Stimulated activated CD4-positive, alpha-beta T cell treated with anti-CD3 and anti-CD28 coated beads, Interleukin-15, amount 100 ng/mL, for 24 hours (primary cell): ENCODE measurements around the gene CSNK2B.

Experiments
- DNase-seq: peaks from one replicate; pipeline ENCODE4 v3.0.0-alpha.2; 2020

The CSNK2B gene

DNA sequence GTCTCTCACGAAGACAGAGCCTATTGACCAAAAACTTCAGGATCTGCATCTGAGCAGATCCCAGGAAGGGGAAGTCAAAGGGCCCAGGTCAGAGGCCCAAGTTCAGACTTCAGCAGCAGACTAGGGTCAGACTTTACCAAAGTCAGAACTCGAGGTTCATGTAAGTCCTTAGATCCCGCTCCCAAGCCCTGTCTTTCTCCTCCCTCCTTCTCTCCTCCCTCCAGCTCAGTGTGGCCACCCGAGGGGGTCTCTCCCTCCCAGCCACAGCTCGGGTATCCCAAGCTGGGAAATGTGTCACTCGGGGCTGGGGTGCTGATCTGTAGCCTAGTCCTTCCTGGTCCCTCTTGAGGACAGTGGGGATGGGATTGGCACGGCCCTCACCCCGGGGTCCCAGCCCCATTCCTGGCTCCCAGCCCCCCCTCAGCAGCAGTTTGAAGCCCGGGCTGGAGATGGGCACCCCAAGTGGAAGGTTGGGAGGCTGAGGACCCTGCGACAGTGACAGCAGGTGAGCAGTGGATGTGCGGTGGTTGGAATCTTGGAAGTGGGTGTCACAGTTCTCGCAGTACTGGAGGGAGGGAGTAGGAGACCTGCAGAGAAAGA, 3.7 kb upstream of the CSNK2B start:
- no peak for DNase-seq

DNA sequence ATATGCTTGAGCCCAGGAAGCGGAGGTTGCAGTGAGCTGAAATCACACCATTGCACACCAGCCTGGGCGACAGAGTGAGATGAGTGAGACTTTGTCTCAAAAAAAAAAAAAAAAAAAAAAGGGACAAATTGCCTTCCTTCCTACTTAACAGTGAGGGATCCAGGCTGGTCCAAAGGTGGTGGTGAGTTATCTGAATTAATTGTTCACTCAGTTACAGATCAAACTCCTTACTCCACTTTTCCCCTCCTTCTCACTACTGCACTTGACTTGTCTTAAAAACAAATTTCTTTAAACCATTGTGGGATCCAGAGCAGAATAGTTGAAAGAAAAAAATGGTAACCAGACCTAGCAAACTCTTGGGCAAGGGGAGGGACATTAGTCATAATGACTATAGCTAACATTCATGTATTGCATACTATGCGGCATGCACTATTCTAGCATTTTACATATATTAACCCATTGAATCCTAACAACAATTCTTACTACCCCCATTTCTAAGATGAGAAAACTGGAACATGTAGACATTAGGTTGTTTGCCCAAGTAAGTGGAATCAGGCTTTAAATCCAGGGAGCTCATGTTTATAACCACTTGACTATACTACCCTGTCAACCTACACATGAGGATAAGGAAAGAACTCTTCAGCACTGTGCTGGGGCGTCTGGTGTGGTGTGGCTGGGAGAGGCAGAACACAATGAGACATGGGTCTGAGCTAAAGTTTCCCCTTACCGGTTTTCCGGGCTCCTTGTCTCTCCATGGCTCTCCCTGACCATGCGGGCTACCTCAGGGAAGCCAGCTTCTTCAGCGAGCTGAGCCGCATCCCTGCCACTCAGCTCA, 2.5 kb upstream of the CSNK2B start:
- DNase-seq: no peak

DNA sequence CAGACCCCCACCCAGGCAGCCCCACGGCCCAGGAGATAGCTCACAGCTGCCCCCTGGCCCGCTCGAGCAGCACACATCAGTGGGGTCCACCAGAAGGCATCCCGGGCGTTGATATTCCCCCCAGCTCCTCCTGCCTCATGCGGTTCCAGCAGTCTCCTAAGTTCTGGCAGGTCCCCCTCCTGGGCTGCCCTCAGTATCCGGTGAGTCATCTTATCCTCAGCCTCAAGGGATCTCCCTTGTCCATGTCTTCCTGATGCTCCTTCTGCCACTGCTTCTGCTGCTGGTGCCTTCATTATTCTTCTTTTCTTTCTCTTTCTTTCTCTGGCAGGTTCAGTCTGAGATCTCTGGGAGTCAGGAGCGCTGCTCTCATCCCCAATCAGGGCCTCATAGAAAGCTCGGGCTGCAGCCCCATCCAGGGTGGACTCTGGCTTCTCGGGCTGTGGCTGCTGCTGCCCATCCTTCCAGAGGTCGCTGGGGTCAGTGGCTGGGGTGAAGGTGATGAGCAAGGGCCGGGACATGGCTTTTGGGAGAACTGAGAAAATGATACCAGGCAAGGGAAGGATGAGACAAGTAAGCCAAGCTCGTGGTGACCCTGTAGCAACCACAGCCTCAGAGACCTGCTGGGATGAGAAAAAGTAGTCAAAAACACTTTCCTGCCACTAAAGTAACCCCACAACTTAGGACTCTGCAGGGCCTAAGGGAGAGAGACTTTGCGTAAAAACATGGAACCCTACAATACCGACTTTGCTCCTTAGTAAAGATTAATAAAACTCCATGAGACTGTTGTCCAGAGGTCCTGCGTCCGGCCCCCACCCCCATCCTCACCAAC, 1.7 kb upstream of the CSNK2B start:
- DNase-seq: no peak

DNA sequence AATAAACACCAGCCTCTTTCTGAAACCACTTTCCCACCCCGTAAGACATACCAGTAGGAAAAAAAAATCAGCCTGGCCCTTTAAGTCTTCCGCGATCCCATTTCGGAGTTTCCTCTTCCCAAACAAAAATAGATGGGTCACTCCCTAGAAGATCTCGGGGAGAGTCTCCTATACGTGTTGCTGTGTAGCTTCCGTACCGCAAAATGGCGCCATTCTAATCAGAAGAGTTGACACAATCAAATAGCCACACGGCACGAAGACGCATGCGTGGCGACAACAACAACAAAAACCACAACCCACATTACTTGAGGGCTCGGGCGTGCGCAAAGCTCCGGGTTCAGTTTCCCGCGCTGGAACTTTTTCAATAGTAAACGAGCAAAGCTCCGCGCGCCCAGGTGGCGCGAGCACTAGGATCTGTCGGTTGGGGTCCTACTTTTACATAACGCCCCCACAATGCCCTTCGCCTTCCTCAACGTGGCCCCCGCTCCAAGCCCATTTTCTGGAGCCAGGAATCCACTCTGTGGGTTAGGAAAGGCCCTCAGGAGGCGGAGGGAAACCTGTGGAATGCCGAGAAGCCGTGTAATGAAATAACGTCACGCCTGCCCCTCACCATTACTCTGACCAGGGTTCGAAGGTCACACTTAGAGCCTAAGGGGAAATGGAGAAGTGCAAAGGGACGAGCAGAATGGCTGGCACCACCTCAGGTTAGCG, 935 bp upstream of the CSNK2B start, which contains the start of gene GPANK1:
TSS of gene GPANK1 (minus strand) at position 208 of the 711 bp plus-strand sequence. CDS start 519 bp downstream, outside the sequence.
- peak; percentile 92 for DNase-seq

DNA sequence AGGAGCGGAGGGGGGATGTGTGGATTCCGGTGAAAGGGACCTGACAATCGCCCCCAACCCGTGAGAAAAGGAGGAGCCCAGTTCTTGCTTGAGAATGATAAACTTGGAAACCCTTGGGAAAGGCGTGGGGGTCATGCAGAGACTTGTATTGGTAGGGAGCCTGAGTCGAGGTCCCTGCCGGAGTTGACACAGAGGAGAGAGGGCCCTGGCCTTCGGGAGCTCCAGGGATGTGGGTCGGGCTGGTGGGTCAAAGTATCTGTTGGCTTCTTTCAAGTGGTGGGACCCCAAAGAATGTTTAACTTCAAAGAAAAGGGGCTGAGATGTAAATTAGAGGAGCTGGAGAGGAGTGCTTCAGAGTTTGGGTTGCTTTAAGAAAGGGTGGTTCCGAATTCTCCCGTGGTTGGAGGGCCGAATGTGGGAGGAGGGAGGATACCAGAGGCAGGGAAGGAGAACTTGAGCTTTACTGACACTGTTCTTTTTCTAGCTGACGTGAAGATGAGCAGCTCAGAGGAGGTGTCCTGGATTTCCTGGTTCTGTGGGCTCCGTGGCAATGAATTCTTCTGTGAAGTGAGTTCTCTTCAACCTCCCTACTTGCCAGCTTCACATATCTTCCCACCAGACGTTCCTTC, 571 bp downstream of the CSNK2B start:
- no peak for DNase-seq

DNA sequence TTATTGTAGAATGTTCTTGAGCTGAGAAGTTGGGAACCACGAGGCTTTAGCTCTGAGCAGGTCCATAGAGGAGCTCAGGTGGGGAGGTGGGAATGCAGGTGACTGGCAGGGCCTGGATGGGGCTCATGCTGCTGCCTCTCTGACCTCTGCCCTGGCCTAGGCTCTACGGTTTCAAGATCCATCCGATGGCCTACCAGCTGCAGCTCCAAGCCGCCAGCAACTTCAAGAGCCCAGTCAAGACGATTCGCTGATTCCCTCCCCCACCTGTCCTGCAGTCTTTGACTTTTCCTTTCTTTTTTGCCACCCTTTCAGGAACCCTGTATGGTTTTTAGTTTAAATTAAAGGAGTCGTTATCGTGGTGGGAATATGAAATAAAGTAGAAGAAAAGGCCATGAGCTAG, 3.8 kb downstream of the CSNK2B start, which contains the start of gene LY6G5B:
TSS of gene LY6G5B (plus strand) at position 301 of the 400 bp plus-strand sequence. CDS start 975 bp downstream, outside the sequence.
- DNase-seq: no peak

DNA sequence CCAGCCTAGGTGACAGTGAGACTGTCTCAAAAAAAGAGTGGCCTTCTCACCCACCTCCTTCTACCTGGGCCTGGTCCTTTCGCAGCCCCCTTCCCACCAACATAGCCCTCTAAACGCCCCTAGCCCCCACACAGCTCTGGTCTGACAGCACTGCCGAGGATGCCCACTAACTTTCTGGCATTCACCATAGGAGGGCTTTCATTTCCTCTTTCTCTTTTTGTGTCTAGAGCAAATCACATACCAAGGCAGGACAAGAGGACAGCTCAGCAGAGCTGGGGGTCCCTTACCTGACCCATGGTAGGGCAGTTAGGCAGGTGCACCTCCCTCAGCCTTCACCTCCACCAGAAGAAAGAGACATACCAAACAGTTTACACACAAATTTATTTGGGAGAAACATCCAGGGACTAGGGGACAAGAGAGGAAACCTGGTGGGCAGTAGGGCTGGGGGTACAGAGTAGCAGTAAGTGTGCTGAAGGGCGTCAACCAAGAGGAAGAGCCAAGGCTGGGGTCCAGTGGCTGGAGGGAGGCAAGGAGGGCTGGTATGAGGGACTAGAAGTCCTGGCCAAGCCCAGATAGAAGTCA, 10.5 kb downstream of the CSNK2B start:
- no peak for DNase-seq

DNA sequence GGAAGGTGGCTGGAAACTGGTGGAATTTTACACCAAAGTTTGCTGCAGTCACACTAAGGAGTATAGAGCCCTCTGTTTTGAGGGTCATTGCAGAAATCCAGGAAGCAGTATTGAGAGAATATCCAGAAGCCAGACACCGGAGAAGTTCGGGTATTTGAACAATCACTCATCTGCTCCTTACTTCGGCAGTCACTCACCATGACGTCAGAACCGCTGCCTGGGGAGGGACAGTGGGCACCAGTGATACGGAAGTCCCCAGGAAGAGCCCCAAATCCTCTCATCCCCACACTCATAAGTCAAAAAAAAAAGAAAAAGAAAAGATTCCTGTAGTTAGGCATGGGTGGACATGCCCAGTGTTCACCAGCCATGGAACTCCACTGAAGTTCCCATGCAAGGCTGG, 11.0 kb downstream of the CSNK2B start:
- DNase-seq: no peak

DNA sequence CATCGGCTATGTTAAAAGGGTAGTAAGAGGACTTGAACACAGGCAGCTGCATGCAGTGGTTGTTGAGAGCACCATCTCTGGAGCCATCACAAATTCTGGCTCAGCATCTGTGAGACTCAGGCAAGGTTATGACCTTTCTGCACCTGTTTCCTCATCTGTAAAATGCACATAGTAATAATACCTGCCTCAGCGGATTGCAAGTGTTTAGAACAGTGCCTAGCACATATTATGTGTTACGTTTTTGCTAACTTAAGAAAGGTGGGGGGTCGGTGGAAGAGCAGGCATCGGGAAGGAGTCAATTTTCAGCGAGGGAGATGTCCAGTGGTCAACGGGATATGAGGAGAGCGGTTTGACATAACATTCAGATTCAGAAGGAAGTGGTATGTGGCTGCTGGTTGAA, 12.1 kb downstream of the CSNK2B start:
- DNase-seq: no peak

DNA sequence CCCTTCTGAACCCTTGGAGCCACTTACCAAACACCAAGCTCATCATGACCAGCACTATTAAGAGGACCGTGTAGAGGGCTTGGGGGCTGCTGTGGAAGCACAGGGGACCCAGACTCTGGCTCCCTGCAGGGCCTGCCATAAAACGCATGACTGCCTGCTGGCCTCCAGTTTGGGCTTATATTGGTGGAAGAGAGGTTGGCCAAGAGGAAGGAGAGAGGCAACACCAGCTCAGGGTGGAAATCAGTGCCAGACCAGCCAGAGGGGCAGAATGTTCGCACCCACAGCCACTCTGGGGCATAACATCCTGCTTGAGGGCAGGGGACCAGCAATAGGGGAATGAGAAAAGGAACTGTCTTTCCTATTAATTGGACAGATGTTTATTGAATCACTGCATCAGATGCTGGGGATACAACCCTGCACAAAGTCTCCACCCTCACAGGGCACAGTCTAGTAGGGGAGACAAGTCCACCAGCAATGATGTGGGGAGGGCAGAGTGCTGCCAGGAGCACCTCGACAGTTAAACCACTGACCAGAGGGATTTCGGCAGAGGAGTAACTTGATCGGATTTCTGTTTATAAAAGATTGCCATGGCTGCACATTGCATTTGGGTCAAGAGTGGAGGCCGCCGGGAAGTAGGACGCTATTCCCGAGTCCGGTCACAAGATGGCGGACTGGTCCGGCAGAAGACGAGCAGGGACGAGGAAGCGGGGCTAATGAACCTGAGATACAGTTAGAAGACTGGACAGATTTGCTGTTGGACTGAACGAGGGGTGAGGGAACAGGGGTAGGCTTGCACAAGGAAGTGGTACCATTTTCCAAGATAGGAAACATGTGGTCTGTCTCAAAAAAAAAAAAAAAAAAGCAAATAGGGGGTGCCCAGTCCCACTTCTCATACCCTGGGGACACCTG, 14.6 kb downstream of the CSNK2B start, which contains the start of gene LY6G5C:
TSS of gene LY6G5C (minus strand) at position 842 of the 909 bp plus-strand sequence. CDS start at position 148, 694 bp downstream.
- DNase-seq: peak; percentile 72

DNA sequence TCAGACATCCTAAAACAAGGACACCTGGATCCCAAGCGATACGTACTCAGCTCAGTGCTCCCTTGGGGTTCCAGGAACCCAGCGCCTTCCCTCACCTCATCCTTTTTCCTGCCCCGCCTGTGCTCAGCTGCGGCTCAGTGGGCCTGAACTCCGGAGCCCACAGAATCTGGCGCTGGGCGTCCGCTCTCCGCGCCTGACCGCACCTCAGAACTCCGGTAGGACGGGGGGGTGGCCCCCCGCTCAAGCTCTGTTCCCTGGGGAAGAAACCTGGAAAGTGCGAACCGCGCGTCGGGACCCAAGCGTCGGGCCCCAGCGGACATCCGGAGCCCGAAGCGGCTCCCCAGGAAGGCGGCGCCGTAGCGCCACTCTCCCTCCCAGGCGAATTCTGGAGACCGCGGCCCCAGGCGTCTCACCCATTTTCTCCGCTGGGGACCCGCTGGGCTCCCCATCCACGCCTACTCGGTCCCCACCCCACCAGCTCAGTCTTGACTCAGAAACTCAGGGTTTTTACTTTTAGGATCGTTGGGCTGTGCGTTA, 15.3 kb downstream of the CSNK2B start:
- peak; percentile 70 for DNase-seq

DNA sequence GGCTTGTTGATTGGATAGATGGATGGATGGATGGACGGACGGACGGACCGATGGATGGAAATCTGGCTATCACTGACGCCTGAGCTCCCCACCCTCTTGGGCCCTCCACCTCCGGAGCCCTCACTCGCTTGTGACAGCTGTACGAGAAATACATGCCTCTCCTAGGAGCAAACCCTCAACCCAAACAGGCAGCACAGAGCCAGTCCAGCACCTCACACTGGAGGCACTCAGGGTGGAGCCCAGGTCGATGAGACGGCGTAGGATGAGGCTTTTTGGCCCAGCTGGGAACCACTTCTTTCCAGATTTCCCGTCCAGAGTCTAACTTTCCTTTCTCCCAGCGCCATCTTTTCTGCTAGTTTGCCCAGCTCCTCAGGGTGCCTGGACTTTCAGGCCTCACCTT, 17.7 kb downstream of the CSNK2B start:
- no peak for DNase-seq

DNA sequence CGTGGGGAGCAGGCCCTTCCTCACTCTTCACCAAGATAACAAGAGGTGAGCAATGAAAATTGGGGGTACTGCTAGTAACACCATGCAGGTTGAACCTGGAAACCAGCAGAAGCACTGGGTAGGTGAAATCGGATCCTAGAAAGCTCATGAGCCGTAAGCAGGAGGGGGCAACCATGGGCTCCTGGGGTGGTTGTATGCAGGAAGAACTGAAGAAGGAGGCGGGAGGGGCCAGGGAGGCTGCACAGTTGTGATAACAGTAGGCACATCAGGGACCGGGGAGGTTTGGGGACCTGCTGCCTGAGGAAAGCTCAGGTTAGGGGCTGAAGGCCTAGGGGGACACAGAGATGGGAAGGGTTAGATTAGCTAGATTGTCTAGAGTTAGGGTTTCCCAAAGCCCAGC, 20.6 kb downstream of the CSNK2B start:
- DNase-seq: no peak

DNA sequence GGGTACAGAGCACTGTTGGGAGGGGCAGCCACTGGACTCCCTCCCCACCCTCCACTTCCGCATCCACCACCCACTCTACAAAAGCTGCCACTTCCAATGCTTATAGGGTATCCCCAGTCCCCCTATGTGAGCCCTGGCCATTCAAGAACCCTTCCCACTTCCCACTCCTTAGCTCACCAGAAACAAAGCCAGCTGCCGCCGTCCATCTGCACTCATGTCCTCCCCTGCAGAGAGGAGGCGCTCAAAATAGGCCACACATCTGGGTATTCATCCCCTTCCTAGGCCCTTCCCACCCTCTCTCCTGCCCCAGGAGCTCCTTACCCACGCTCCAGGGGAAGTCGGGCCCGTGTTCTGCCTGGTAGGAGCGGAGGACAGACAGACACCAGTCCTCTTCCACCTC, 21.4 kb downstream of the CSNK2B start:
- no peak for DNase-seq

DNA sequence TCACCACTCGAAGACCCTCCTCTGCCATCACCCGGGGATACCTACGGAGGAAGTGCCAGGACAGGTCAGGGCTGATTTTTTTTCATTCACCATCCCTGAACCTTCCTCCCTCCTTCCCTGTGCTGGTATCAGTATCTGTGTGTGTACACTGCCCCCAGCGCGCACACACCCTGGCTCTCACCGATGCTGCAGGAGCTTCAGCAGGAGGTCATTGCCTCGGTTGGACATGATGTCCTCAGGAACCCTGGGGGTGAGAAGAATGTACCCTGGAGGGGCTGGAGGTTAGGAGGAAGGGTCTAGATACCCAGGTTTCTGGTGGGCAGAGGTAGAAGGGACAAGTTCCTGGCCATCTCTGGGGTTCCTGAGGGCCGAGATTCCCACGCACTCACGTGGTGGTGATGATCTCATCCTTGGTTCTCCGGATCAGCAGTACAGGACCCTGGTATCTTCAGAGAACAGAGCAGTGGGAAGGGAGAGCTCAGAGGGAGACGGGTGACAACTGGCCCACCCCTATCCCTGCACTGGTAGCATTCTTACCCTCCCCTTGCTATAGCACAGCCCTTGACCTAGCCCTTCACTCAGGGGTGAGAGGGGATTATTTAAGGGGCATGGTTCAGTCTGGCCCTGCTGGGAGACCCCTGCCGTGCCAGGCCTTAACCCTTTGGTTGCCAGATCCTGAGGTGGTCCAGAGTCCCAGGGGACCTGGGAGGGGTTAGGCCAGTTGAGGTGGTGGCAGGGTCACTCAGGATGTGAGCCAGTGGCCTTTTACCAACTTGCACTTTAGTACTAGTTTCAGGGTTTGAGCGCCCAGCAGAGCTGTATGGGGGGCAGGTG, 22.2 kb downstream of the CSNK2B start:
- no peak for DNase-seq

DNA sequence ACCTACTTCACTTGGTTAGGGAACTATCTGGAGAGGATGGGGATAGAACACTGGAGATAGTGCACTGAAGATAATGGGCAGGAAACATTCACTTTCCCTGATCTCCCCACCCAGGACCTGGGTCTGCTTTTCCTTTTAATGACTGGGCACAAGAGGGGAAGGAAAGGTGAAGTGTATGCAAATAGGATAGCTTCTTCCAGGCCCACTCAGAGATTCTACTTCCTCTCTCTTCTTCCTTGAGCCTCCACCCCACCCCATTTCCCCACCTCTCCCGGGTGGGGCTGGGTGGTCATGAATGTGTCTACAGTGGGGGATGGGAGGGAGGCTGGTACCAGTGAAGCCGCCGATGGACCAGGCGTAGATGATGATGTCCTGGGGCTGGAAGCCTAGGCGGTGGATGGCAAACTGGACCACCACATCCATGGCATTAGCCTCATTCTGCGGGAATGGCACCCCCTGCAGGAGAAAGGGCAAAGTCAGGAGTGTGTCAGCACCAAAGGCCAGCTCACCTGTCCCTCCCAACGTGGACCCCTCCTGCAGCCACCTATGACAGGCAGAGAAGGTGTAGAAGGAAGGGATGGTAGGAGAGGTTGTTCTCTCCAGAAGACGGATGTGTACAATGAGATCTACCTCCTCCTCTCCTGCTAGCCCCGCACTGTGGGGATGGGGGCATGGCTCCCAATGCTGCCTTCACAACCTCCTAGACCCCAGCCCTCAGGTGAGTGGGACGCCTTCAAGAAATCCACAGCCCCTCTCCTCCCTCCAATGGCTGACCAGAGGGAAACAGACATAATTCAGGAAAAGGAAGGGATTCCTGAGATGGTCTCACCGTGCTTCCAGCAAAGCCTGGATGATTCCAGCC, 23.6 kb downstream of the CSNK2B start:
- no peak for DNase-seq

DNA sequence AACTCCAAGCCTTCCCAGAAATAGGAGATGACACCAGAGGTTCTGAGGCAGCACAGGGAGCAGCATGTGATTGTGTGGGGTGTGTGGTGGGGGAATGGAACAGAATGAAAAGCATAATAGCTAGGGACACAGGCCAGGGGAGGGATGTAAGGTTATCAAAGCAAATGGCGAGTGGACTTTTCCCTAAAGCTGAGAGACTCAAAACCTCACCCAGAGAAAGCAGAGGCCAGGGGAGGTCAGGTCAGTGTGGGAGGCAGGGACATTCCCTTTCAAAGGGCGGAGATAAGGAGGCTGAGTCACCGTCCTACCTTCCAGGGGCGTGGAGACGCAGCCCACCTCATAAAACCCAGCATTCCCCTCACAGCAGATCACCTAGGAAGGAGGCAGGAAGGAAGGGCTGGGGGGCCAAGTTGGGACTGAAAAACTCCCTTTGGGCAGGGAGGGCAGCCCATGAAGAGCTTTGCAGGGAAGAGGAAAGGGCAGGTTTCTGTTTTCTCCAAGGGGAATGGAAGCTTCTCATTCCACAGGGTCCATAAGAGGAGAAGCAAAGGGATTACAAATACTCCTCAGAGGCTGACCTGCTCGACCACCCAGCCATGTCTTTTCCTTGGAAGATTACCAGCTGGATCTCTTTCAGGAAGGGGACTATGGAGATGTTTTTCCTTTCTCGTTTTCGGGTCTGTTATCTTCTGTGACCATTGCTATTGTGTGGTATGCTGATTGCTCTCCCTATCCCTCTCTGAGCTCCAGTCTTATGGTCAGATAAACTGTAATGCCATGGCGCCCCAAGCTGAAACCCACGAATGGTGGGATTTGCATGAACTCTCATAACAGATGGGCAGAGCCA, 24.6 kb downstream of the CSNK2B start:
- DNase-seq: no peak
